ENCODE measurements around the gene GDF2. TPM values are rescaled to one million over a fixed set of nuclear protein-coding genes. Genes with fewer than 3 reads are reported as not detected.

GDF2 gene
- total RNA-seq, 1 donor from 2014 or later, result not detected

DNA sequence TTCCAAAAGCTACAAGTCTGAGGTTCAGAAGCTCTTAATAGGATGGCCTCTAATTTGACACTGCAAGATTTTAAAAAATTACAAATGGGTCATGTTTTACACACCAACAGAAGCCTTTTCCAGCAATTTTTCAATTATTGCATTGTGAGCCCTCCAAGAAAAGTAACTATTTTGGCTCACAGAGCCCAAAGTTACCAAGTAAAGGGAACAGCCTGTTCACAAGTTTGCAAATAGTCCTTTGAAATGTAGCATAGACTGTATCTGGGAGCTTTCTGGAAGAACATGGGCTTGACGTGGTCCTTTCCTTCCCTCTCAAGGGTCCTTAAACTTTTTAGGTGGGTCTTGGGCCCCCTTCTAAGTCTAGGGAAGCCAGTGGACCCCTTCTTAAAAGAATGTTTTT is 23.5 kb upstream of the GDF2 start:
- Histone ChIP-seq H3K4me1 (peaks cover 24% of the 10 kb centered on the region), H3K9me3 (no peaks in the 10 kb centered on the region), H3K27me3 (no peaks in the 10 kb centered on the region), H3K4me3 (no peak overlapping the region), H3K27ac (no peak overlapping the region), H3K36me3 (no peaks in the 10 kb centered on the region)
- intact Hi-C loops (cut with DNase I), result no loop called here
- DNase-seq (ENCODE audit: extremely low spot score in 2 of 2), result no peak
- TF ChIP-seq POLR2AphosphoS5 (IDR thresholded peaks at IDR 0.05; ENCODE audit: insufficient read depth in 1 of 2, low read depth in 1 of 2) (no peak), POLR2A (IDR thresholded peaks at IDR 0.05) (no peak)
- TF ChIP-seq, protein P1, sequence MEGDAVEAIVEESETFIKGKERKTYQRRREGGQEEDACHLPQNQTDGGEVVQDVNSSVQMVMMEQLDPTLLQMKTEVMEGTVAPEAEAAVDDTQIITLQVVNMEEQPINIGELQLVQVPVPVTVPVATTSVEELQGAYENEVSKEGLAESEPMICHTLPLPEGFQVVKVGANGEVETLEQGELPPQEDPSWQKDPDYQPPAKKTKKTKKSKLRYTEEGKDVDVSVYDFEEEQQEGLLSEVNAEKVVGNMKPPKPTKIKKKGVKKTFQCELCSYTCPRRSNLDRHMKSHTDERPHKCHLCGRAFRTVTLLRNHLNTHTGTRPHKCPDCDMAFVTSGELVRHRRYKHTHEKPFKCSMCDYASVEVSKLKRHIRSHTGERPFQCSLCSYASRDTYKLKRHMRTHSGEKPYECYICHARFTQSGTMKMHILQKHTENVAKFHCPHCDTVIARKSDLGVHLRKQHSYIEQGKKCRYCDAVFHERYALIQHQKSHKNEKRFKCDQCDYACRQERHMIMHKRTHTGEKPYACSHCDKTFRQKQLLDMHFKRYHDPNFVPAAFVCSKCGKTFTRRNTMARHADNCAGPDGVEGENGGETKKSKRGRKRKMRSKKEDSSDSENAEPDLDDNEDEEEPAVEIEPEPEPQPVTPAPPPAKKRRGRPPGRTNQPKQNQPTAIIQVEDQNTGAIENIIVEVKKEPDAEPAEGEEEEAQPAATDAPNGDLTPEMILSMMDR (IDR thresholded peaks at IDR 0.05), result no peak

DNA sequence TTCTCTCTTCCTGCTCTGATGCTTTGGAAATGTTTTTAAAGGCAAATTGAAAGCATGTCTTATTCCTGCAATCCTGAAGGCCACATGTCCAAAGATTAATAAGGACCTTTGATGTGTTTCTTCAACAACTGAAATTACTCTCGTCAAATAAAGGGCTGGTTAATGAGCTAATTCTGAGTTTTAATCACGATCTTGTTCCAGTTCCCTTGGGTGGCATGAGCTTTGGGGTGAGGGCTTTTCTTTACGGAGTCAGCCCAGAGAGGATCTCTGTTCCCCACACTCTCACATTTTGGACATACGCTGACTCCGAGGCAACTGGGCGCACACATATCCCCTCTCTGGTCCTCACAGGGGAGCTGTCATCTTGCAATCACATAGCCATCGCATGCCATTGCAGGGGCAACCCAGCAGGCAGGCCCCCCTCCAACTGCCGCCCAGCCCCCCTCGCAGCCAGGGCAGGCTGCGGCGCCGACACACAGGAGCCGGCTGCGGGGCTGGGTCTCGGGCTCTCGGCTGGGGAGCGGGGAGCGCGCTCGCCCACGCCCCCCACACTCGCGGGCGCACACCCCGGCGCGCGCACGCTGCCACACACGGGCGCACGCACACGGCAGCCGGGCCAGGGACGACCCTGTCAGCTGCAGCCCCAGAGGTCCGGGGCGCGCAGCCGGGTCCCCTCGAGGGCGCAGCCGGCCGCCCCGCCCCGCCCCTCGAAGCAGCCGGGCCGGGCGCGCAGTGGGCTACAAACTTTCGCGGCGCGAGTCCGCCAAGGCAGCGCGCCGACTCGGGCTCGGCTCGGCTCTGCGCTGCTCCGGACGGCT is 22.4 kb upstream of the GDF2 start, which contains the start of gene GDF10:
TSS of gene GDF10 (plus strand) at position 587 of the 818 bp plus-strand sequence. CDS start 455 bp downstream, outside the sequence.
- Histone ChIP-seq H3K36me3 (no peaks in the 10 kb centered on the region), H3K4me3 (peak within 1 kb of the TSS; percentile 48 to 62), H3K27me3 (no peaks in the 10 kb centered on the region), H3K27ac (no peak within 1 kb of the TSS), H3K4me1 (peaks cover 24% of the 10 kb centered on the region), H3K9me3 (no peaks in the 10 kb centered on the region)
- DNase-seq (ENCODE audit: extremely low spot score in 2 of 2), result no peak
- TF ChIP-seq, protein P1 (IDR thresholded peaks at IDR 0.05), result no peak
- TF ChIP-seq POLR2AphosphoS5 (IDR thresholded peaks at IDR 0.05; ENCODE audit: insufficient read depth in 1 of 2, low read depth in 1 of 2), result no peak
- no peak for TF ChIP-seq POLR2A (IDR thresholded peaks at IDR 0.05)
- intact Hi-C loops (cut with DNase I), result loop anchor here (10.0 kb wide), 1 partner anchor 255 kb away; no protein-coding TSS in a partner anchor

DNA sequence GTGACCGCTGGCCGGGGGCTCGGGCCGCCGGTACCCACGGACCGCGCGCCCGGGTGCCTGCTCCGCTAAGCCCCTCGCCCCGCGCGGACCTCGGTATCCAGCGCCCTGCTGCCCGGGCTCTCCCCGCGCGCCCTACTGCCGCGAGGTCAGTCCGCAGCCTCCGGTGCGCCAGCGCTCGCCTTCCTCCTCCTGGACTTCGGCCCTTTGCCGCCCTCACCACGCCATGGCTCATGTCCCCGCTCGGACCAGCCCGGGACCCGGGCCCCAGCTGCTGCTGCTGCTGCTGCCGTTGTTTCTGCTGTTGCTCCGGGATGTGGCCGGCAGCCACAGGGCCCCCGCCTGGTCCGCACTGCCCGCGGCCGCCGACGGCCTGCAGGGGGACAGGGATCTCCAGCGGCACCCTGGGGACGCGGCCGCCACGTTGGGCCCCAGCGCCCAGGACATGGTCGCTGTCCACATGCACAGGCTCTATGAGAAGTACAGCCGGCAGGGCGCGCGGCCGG is 21.8 kb upstream of the GDF2 start:
- intact Hi-C loops (cut with DNase I), result loop anchor here (10.0 kb wide), 1 partner anchor 256 kb away; no protein-coding TSS in a partner anchor
- TF ChIP-seq POLR2A (IDR thresholded peaks at IDR 0.05), result no peak
- TF ChIP-seq POLR2AphosphoS5 (IDR thresholded peaks at IDR 0.05; ENCODE audit: insufficient read depth in 1 of 2, low read depth in 1 of 2), result no peak
- TF ChIP-seq, protein P1 (IDR thresholded peaks at IDR 0.05), result no peak
- Histone ChIP-seq H3K9me3 (no peaks in the 10 kb centered on the region), H3K27me3 (no peaks in the 10 kb centered on the region), H3K4me1 (peaks cover 24% of the 10 kb centered on the region), H3K27ac (no peak overlapping the region), H3K4me3 (peak overlapping the region; percentile 48 to 62), H3K36me3 (no peaks in the 10 kb centered on the region)
- DNase-seq (ENCODE audit: extremely low spot score in 2 of 2), result no peak

DNA sequence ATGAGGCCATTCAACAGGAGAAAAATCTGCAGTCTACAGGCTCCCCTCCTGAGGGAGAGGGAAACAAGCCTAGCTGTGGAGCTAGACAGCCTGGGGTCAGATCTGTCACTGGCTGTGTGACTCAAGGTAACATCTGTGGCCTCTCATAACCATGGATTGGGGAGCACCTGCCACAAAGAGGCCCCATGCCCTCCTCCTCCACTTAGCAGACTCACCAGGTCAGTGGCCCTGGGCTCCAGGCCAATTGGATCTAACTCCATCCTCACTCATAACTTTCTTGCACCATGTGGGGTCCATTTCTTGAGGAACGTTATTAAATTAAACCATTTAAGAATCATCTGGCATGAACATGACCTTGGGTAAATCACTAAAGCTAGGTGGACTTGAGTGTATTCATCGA is 20.4 kb upstream of the GDF2 start:
- no peak for DNase-seq (ENCODE audit: extremely low spot score in 2 of 2)
- peaks cover 19% of the 10 kb centered on the region for H3K4me1 ChIP-seq
- H3K9me3 ChIP-seq, result no peaks in the 10 kb centered on the region
- H3K36me3 ChIP-seq, result no peaks in the 10 kb centered on the region
- TF ChIP-seq POLR2AphosphoS5 (IDR thresholded peaks at IDR 0.05; ENCODE audit: insufficient read depth in 1 of 2, low read depth in 1 of 2) (no peak), POLR2A (IDR thresholded peaks at IDR 0.05) (no peak)
- TF ChIP-seq, protein P1 (IDR thresholded peaks at IDR 0.05), result no peak
- no peaks in the 10 kb centered on the region for H3K27me3 ChIP-seq
- no peak overlapping the region for H3K4me3 ChIP-seq
- no peak overlapping the region for H3K27ac ChIP-seq
- intact Hi-C loops (cut with DNase I), result loop anchor here (10.0 kb wide), 1 partner anchor 257 kb away; no protein-coding TSS in a partner anchor

Measured in vagina (tissue), 2 donors.